ENCODE measurements around the gene SLC22A23. TPM values are rescaled to one million over a fixed set of nuclear protein-coding genes. Genes with fewer than 3 reads are reported as not detected.

SLC22A23 gene
- total and polyA plus RNA-seq, 8 donors: 4.9 to 27.9 (median 14.2) TPM

DNA sequence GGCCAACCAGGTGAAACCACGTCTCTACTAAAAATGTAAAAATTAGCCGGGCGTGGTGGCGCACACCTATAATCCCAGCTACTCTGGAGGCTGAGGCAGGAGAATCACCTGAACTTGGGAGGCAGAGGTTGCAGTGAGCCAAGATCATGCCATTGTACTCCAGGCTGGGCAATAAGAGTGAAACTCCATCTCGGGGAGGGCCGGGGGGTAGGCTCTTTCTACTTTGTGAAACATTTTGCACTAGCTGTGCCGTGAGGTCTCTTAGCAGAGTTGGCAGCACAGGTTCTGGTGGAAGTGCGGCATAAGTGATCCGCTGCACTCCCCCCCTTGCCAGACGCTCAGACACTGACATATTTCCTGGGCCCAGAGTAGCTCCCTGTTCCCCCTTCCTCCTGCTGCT is 173.6 kb downstream of the SLC22A23 start:
- Histone ChIP-seq H3K9me3 (no peaks in the 10 kb centered on the region), H3K4me3 (no peak overlapping the region), H3K36me3 (peaks cover 0 to 13% (median 0%) of the 10 kb centered on the region in 3 donors), H3K4me1 (peaks cover 0 to 3% (median 0%) of the 10 kb centered on the region in 3 donors), H3K27ac (no peak overlapping the region), H3K27me3 (no peaks in the 10 kb centered on the region)
- TF ChIP-seq, protein P1, sequence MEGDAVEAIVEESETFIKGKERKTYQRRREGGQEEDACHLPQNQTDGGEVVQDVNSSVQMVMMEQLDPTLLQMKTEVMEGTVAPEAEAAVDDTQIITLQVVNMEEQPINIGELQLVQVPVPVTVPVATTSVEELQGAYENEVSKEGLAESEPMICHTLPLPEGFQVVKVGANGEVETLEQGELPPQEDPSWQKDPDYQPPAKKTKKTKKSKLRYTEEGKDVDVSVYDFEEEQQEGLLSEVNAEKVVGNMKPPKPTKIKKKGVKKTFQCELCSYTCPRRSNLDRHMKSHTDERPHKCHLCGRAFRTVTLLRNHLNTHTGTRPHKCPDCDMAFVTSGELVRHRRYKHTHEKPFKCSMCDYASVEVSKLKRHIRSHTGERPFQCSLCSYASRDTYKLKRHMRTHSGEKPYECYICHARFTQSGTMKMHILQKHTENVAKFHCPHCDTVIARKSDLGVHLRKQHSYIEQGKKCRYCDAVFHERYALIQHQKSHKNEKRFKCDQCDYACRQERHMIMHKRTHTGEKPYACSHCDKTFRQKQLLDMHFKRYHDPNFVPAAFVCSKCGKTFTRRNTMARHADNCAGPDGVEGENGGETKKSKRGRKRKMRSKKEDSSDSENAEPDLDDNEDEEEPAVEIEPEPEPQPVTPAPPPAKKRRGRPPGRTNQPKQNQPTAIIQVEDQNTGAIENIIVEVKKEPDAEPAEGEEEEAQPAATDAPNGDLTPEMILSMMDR (IDR thresholded peaks at IDR 0.05): no peak
- WGBS, 2 donors: 94% methylated on average over 10 of the region's 10 CpGs
- intact Hi-C loops (cut with DNase I): loop anchor here in 1 of 3 donors (5.0 kb wide), 1 partner anchor 444 kb away; no protein-coding TSS in a partner anchor
- ATAC-seq: no peak
- no peak for DNase-seq
- FAIRE-seq: no peak

DNA sequence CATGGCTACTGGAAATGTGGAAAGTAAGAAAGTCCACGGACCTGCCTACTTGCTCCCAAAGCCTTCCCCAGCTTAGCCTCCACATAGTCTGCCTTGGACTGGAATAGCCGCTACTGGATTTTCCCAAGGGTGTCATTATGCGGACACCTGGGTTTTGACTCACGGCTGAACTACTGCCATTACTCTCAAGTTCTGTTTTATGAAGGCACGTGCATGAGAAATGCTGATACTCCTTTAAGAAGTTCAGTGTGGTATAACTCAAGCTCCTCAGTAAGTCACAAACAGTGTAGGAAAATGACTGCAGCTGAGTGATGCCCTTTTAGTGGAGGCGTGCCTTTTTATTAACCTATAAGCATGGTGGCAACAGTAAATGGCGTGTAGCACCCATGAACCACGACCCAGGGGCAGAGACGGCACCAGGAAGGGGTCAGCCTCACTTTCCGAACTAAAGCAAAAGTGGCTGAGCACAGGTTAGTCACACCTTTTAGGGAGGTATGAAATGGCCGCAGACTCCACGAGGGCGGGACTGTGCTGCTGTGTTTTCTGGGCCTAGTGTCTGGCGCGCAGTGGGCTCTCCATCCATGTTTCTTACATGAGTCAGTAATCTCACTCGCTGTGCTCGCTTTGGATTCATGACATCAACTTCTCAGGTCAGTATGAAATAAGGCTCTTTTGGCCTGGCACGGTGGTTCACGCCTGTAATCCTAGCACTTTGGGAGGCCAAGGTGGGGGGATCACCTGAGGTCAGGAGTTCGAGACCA is 174.2 kb downstream of the SLC22A23 start:
- peak in 1 of 6 donors; percentile 32 for DNase-seq
- WGBS, 2 donors: 90 to 92% methylated on average over 20 of the region's 20 CpGs
- Histone ChIP-seq H3K4me3 (no peak overlapping the region), H3K27ac (no peak overlapping the region), H3K27me3 (no peaks in the 10 kb centered on the region), H3K9me3 (no peaks in the 10 kb centered on the region), H3K36me3 (peaks cover 0 to 13% (median 0%) of the 10 kb centered on the region in 3 donors), H3K4me1 (peaks cover 0 to 3% (median 0%) of the 10 kb centered on the region in 3 donors)
- intact Hi-C loops (cut with DNase I): loop anchor here in 1 of 3 donors (5.0 kb wide), 1 partner anchor 445 kb away; no protein-coding TSS in a partner anchor
- ATAC-seq: no peak
- FAIRE-seq: no peak
- TF ChIP-seq, protein P1 (IDR thresholded peaks at IDR 0.05): no peak

DNA sequence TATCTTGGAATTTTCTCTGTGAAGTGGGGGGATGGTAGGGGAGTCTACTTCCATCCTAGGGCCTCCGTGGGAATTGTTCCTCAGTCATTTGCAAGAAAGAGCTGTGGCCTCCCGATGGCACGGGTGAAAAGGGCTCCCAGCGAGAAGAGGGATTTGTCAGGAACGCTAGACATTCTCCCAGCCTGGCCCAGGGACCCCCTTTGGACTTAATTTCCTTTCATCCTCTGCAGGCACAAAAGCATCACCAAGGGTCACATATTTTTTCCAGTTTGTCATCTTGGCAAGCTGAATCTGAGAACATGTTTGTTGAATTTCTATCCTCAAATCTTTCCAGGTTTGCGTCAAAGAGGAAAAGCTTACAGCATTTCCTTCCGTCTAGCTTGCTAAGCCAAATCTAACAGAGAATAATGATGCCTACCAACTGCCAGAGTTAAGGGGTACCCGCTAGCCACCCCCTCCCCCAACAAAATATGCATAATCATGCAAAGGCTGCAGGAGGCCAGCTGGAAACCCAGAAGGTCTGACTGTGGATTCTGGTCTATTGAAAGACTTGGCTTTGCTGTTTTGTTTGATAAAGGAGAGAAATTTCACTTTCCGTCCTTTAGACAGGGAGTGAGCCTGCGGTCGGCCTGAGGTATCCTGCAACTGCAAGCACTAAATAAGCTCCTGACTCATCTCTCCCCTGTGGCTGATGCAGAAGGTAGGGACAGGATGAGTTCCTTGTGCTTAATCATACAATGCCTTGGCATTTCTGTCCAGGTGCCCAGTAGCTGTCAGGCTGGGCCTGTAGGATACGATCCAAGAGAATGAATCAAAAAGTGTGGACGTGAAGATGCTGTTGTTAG is 175.0 kb downstream of the SLC22A23 start:
- DNase-seq: peak in 1 of 6 donors; percentile 25
- H3K4me3 ChIP-seq: no peak overlapping the region
- intact Hi-C loops (cut with DNase I): loop anchor here in 1 of 3 donors (5.0 kb wide), 1 partner anchor 445 kb away; no protein-coding TSS in a partner anchor
- H3K27me3 ChIP-seq: no peaks in the 10 kb centered on the region
- WGBS, 2 donors: 70 to 76% methylated on average over 13 of the region's 13 CpGs
- peaks cover 0 to 3% (median 0%) of the 10 kb centered on the region in 3 donors for H3K4me1 ChIP-seq
- no peak overlapping the region for H3K27ac ChIP-seq
- H3K9me3 ChIP-seq: no peaks in the 10 kb centered on the region
- TF ChIP-seq, protein P1 (IDR thresholded peaks at IDR 0.05): no peak
- H3K36me3 ChIP-seq: peaks cover 0 to 13% (median 0%) of the 10 kb centered on the region in 3 donors
- FAIRE-seq: no peak
- ATAC-seq: no peak

DNA sequence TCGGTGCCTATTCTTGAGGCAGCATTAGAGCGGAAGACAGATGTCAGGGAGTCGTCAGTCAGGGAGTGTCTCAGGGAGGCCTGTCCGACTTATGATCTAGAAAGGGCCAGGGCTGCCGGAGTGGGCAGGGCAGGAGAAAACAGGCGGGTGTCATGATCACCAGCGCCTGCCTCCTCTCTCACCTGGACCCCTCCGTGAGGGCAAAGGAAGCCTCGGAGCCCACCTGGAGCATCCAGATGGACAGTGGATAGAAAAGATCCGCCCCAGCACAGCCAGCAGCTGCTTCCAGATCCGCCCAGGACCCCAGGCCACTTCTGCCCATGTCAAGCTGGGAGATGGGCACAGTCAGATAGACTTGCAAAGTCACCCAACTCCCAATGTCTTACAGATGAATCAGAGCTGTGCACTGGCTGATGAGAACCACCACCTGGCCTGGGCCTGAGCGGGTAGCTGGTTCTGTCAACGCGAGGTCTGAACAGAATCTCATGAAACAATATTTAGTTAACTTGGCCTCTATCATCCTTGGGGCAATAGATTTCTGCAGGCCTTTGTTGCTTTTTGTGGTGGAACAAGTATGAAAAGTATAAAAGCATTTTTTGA is 175.9 kb downstream of the SLC22A23 start:
- 81% methylated on average over 14 of the region's 14 CpGs for whole genome bisulfite sequencing, 2 donors
- FAIRE-seq (no peak), ATAC-seq (no peak), DNase-seq (peak in 1 of 6 donors; percentile 49)
- TF ChIP-seq, protein P1 (IDR thresholded peaks at IDR 0.05): no peak
- H3K9me3 ChIP-seq: no peaks in the 10 kb centered on the region
- H3K27me3 ChIP-seq: no peaks in the 10 kb centered on the region
- H3K4me1 ChIP-seq: peaks cover 0 to 3% (median 0%) of the 10 kb centered on the region in 3 donors
- H3K4me3 ChIP-seq: no peak overlapping the region
- H3K27ac ChIP-seq: no peak overlapping the region
- intact Hi-C loops (cut with DNase I): loop anchor here in 1 of 3 donors (5.0 kb wide), 1 partner anchor 446 kb away; no protein-coding TSS in a partner anchor
- H3K36me3 ChIP-seq: peaks cover 0 to 13% (median 0%) of the 10 kb centered on the region in 3 donors
